ENCODE results near the gene PDE4A. TPM values are rescaled to one million over a fixed set of nuclear protein-coding genes. Genes with fewer than 3 reads are reported as not detected.
"Not testable (repeated sequence)": the region's sequence is repeated elsewhere in the genome, so short reads cannot be mapped to it uniquely, and the experiment has no call there.

The PDE4A gene
- total and polyA plus RNA-seq, 9 donors, result 0.71 to 4.8 (median 2.6) TPM

DNA sequence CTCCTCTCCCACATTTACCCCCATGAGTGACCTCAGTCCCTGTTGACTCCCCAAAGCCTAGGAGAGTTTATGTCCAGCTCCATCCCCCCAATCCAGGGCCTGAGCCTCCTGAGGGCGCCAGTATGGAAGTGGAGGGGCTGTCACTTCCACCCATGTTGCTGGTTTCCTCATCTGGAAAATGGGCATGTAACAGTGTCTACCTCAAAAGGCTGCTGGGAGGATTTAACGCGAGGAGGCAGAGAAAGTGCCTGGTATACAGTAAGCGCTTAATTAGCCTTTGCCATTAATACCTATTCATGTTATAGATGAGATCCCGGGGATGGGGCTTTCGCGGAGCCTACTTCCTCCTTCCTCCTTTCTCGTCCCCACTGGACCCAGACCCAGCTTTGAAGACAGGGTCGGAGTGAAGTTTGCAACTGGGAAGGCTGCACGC lies 40.4 kb upstream of the PDE4A start:
- no peak overlapping the region for H3K27ac ChIP-seq
- intact Hi-C loops (cut with DNase I), result loop anchor here in 1 of 4 donors (5.0 kb wide), 1 partner anchor 48 kb away; the partner anchor contains the start of gene RAVER1

DNA sequence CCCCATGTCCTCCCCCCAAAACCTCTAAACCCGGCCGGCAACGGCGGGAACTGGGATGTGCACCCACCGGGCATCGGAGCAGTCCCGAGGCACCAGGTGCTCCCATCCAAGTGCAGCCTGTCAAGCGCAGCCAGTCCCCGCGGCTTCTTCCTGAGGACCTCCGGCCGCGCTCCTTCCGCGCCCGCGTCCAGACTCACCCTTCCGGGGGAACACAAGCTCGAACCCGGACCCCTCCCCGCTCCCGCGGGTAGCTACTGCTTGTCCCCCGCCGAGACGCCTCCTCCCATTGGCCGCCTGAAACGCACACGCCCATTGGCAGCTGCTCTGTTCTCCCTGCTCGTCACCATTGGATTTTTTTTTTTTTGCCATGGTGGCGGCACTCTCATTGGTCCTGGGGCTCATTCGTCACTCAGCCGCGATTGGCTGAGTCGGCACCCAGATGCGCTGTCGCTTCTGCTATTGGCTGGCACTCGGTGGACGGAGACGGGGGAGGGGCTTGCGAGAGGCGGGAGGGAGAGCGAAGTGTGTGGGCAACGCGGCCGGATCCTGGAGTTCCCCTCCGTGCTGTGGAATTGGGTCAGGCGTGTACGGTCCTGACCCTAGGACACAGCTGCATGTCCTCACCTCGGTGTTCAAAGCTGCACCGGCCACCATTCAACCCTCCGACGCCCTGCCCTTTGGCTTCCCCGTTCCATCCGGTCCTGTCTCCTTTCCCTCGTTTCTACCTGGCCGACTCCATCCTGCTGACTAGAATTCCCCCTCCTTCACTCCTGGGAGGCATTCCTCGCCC lies 39.8 kb upstream of the PDE4A start, which contains the start of gene TYK2:
Gene TYK2, minus strand, starts transcription at position 260 of the 790 bp plus-strand sequence. CDS start 2,166 bp downstream, outside the sequence.
- Histone ChIP-seq H3K27ac (peak within 1 kb of the TSS in 1 of 2 donors; percentile 44), H3K9me3 (no peaks in the 10 kb centered on the region), H3K4me3 (peak within 1 kb of the TSS; percentile 98), H3K36me3 (no peaks in the 10 kb centered on the region), H3K27me3 (no peaks in the 10 kb centered on the region), H3K4me1 (ENCODE audit: insufficient read depth) (peaks cover 5% of the 10 kb centered on the region)
- 0 to 1% (median 0%) methylated on average over 57 to 58 of the region's 58 CpGs for WGBS, 3 donors
- DNase-seq, result peak; percentile 96 to 99 (median 98)
- peak; percentile 35 for TF ChIP-seq POLR2A (IDR thresholded peaks at IDR 0.05)
- TF ChIP-seq, protein P1, sequence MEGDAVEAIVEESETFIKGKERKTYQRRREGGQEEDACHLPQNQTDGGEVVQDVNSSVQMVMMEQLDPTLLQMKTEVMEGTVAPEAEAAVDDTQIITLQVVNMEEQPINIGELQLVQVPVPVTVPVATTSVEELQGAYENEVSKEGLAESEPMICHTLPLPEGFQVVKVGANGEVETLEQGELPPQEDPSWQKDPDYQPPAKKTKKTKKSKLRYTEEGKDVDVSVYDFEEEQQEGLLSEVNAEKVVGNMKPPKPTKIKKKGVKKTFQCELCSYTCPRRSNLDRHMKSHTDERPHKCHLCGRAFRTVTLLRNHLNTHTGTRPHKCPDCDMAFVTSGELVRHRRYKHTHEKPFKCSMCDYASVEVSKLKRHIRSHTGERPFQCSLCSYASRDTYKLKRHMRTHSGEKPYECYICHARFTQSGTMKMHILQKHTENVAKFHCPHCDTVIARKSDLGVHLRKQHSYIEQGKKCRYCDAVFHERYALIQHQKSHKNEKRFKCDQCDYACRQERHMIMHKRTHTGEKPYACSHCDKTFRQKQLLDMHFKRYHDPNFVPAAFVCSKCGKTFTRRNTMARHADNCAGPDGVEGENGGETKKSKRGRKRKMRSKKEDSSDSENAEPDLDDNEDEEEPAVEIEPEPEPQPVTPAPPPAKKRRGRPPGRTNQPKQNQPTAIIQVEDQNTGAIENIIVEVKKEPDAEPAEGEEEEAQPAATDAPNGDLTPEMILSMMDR (IDR thresholded peaks at IDR 0.05), result no peak
- intact Hi-C loops (cut with DNase I), result loop anchor here in 1 of 4 donors (5.0 kb wide), 1 partner anchor 48 kb away; the partner anchor contains the start of gene RAVER1

More for the DNA sequence above, 40.4 kb upstream of the PDE4A start:
- Histone ChIP-seq H3K9me3 (no peaks in the 10 kb centered on the region), H3K4me1 (ENCODE audit: insufficient read depth) (peaks cover 5% of the 10 kb centered on the region), H3K36me3 (no peaks in the 10 kb centered on the region), H3K27me3 (no peaks in the 10 kb centered on the region), H3K4me3 (peak overlapping the region; percentile 98)
- no peak for DNase-seq
- TF ChIP-seq POLR2A (IDR thresholded peaks at IDR 0.05), result no peak
- TF ChIP-seq, protein P1 (IDR thresholded peaks at IDR 0.05), result peak in 1 of 3 donors; percentile 11
- TF ChIP-seq EP300 (IDR thresholded peaks at IDR 0.05), result no peak
- 1 to 3% (median 2%) methylated on average over 10 of the region's 10 CpGs for WGBS, 3 donors

DNA sequence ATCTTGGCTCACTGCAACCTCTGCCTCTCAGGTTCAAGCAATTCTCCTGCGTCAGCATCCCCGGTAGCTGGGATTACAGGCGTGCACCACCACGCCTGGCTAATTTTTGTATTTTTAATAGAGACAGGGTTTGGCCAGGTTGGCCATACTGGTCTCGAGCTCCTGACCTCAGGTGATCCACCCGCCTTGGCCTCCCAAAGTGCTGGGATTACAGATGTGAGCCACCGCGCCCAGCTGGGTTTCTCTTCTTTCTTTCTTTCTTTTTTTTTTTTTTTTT lies 37.2 kb upstream of the PDE4A start:
- not testable (repeated sequence) for H3K36me3 ChIP-seq; H3K9me3 ChIP-seq; H3K27ac ChIP-seq; H3K27me3 ChIP-seq; H3K4me3 ChIP-seq; DNase-seq; H3K4me1 ChIP-seq (ENCODE audit: insufficient read depth)
- intact Hi-C loops (cut with DNase I), result loop anchor here in 1 of 4 donors (5.0 kb wide), 1 partner anchor 51 kb away; the partner anchor contains the start of gene RAVER1
- WGBS, 3 donors, result 83 to 89% (median 89%) methylated on average over 8 of the region's 8 CpGs

DNA sequence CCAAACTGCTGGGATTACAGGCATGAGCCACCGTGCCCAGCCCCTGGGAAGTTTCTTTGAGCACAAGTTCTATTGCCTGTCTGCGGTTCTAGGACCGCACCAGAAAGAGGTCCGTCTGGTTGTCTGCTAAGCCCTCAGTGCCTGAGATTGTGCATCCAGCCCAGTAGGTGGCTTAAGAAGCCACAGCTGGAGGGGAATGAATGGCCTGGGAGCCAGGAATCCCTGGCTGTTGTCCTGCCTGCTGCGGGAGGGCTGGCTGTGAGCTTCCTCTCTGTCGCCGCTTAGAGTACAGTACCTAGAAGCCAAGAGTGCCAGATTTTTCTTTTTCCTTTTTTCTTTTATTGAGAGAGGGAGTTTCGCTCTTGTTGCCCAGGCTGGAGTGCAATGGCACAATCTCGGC lies 35.8 kb upstream of the PDE4A start:
- Histone ChIP-seq H3K36me3 (no peaks in the 10 kb centered on the region), H3K4me3 (no peak overlapping the region), H3K9me3 (no peaks in the 10 kb centered on the region), H3K27me3 (no peaks in the 10 kb centered on the region), H3K27ac (no peak overlapping the region), H3K4me1 (ENCODE audit: insufficient read depth) (peaks cover 3% of the 10 kb centered on the region)
- TF ChIP-seq EP300 (IDR thresholded peaks at IDR 0.05), result no peak
- TF ChIP-seq POLR2A (IDR thresholded peaks at IDR 0.05), result no peak
- TF ChIP-seq, protein P1 (IDR thresholded peaks at IDR 0.05), result no peak
- intact Hi-C loops (cut with DNase I), result loop anchor here in 2 of 4 donors (1.0 to 5.0 kb wide), 2 partner anchors 52 to 113 kb away; partner anchors contain the start of genes ICAM1 (in 1 of the 2) and RAVER1 (in 1 of the 2)
- WGBS, 3 donors, result 74 to 77% (median 77%) methylated on average over 9 of the region's 9 CpGs
- DNase-seq, result no peak

DNA sequence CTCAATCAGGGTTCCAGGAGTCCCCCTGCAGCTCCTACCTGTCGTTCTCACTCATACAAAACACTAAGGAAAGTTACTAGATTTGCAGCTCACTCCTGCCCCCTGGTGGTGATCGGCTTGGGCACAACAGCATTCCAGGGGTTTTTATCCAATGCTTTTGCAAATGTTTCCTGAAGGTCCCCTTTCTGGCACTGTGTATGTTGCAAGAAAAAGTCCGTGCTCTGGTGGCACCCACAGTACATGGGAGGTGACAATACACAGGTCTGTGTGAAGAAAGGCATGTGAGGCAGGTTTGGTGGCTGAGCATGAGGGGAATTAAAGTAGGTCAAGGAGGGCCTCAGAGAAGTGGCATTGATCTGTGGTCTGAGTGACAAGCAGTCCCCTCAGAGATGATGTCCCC lies 31.4 kb upstream of the PDE4A start:
- TF ChIP-seq, protein P1 (IDR thresholded peaks at IDR 0.05), result peak; percentile 84 to 91 (median 86)
- no peak for TF ChIP-seq EP300 (IDR thresholded peaks at IDR 0.05)
- no peak for TF ChIP-seq POLR2A (IDR thresholded peaks at IDR 0.05)
- no peak overlapping the region for H3K4me3 ChIP-seq
- peak; percentile 81 to 93 (median 92) for DNase-seq
- WGBS, 3 donors, result 1 to 2% (median 1%) methylated on average over 3 of the region's 3 CpGs
- H3K4me1 ChIP-seq (ENCODE audit: insufficient read depth), result no peaks in the 10 kb centered on the region
- no peaks in the 10 kb centered on the region for H3K36me3 ChIP-seq
- no peaks in the 10 kb centered on the region for H3K9me3 ChIP-seq
- intact Hi-C loops (cut with DNase I), result loop anchor here (1.0 to 2.0 kb wide), 3 partner anchors 118 to 120 kb away; partner anchors contain the start of gene ICAM1 (in 1 of the 4)
- no peaks in the 10 kb centered on the region for H3K27me3 ChIP-seq
- H3K27ac ChIP-seq, result no peak overlapping the region

Measured in ovary (tissue), 9 donors.